Kidney epithelial cell (primary cell): ENCODE measurements around the gene CAMK4. TPM values are rescaled to one million over a fixed set of nuclear protein-coding genes. Genes with fewer than 3 reads are reported as not detected.

Experiments used
- DNase-seq: peaks from one replicate; pipeline ENCODE4 v3.0.0-alpha.2; 2010; ENCODE audit warnings: low read depth
- H3K27me3 ChIP-seq: 2 replicates; pipeline ENCODE4 v1.6.0; 2011; ENCODE audit warnings: low read length; ENCODE audit not compliant: control insufficient read depth, insufficient read depth
- H3K36me3 ChIP-seq: 2 replicates; pipeline ENCODE4 v1.5.1; 2011; ENCODE audit warnings: low read length; ENCODE audit not compliant: control insufficient read depth, insufficient read depth
- H3K4me3 ChIP-seq: 2 replicates; pipeline ENCODE4 v1.5.1; 2011; ENCODE audit warnings: low read depth, mild to moderate bottlenecking, control low read depth, low read length
- CTCF ChIP-seq: IDR thresholded peaks from 2 replicates; pipeline ENCODE4 v1.5.1; 2011; ENCODE audit warnings: mild to moderate bottlenecking, moderate library complexity, low read length, control low read depth, inconsistent platforms; ENCODE audit not compliant: insufficient read depth, poor library complexity, severe bottlenecking
- total RNA-seq: library from RNA; depleted of rRNA; stranded (reverse); fragments of >200 nt; gene quantifications from 2 replicates; pipeline ENCODE4 v1.2.3, GENCODE V29; 2015

The CAMK4 gene
- total RNA-seq, 1 donor from 2014 or later = 0.75 TPM

- Histone ChIP-seq H3K4me3 (no peak overlapping the region), H3K36me3 (no peaks in the 10 kb centered on the region), H3K27me3 (no peaks in the 10 kb centered on the region)
- no peak for TF ChIP-seq CTCF
- no peak for DNase-seq
Observed at GRCh38 chr5:111310711-111311620, 86.8 kb downstream of the CAMK4 start.

- TF ChIP-seq CTCF = no peak
- Histone ChIP-seq H3K27me3 (no peaks in the 10 kb centered on the region), H3K4me3 (no peak overlapping the region), H3K36me3 (no peaks in the 10 kb centered on the region)
- DNase-seq = no peak
Observed at GRCh38 chr5:111311666-111312065, 87.5 kb downstream of the CAMK4 start.

GRCh38 chr5:111313017-111313724 is 89.0 kb downstream of the CAMK4 start:
- no peak for DNase-seq
- Histone ChIP-seq H3K36me3 (no peaks in the 10 kb centered on the region), H3K4me3 (no peak overlapping the region), H3K27me3 (no peaks in the 10 kb centered on the region)
- no peak for TF ChIP-seq CTCF

- Histone ChIP-seq H3K36me3 (no peaks in the 10 kb centered on the region), H3K27me3 (no peaks in the 10 kb centered on the region), H3K4me3 (no peak overlapping the region)
- TF ChIP-seq CTCF = no peak
- DNase-seq = no peak
Observed at GRCh38 chr5:111320953-111321352, 96.8 kb downstream of the CAMK4 start.

GRCh38 chr5:111321376-111321775 is 97.2 kb downstream of the CAMK4 start:
- no peak overlapping the region for H3K4me3 ChIP-seq
- no peak for DNase-seq
- no peak for TF ChIP-seq CTCF
- H3K27me3 ChIP-seq = no peaks in the 10 kb centered on the region
- no peaks in the 10 kb centered on the region for H3K36me3 ChIP-seq
